PC-3 (cell line): ENCODE data around the gene QRICH2. TPM values are rescaled to one million over a fixed set of nuclear protein-coding genes. Genes with fewer than 3 reads are reported as not detected.

Source experiments
- ATAC-seq: fragments of 200-7000 bp; cut with Tn5 transposase; 2 replicates; pipeline ENCODE4 v1.9.1; 2020; ENCODE audit warnings: mild to moderate bottlenecking, moderate library complexity
- BruUV-seq: library from RNA; stranded (reverse); fragments of 400-500 nt; replicated peaks from 2 replicates; lab custom pipeline; 2021; lab: Mats Ljungman, UMichigan
- CTCF ChIA-PET: fragments of 300-600 bp; sonication (Branson Sonifier 250); formaldehyde crosslinking; loops from one replicate; lab custom pipeline; 2022; ENCODE audit warnings: antibody characterized with exemption; lab: Charles Lee
- POLR2A ChIA-PET: fragments of 300-600 bp; sonication (Branson Sonifier 250); formaldehyde crosslinking; loops from one replicate; lab custom pipeline; 2022; ENCODE audit warnings: antibody characterized with exemption; ENCODE audit not compliant: unreplicated experiment; lab: Charles Lee
- DNase-seq: peaks from one replicate; pipeline ENCODE4 v3.0.0-alpha.2; 2015
- H2AFZ ChIP-seq: fragments of 300-600 bp; sonication (generic); 2 replicates; pipeline ENCODE4 v1.6.0; 2016; ENCODE audit warnings: antibody characterized with exemption, low read length
- H3F3A ChIP-seq: fragments of 300-600 bp; sonication (generic); one replicate; pipeline ENCODE4 v1.6.0; 2017; ENCODE audit warnings: antibody characterized with exemption, low read length, control low read depth, mild to moderate bottlenecking; ENCODE audit not compliant: unreplicated experiment
- H3K27ac ChIP-seq: fragments of 300-600 bp; sonication (generic); 2 replicates; pipeline ENCODE4 v1.5.1; 2016; ENCODE audit warnings: mild to moderate bottlenecking, low read length
- H3K27me3 ChIP-seq: fragments of 300-600 bp; sonication (generic); 2 replicates; pipeline ENCODE4 v1.6.1; 2016; ENCODE audit warnings: low read length, mixed read lengths
- H3K36me3 ChIP-seq: fragments of 300-600 bp; sonication (generic); 2 replicates; pipeline ENCODE4 v1.6.1; 2016; ENCODE audit warnings: low read depth, mixed run types, low read length, mixed read lengths
- H3K4me1 ChIP-seq: fragments of 300-600 bp; sonication (generic); 2 replicates; pipeline ENCODE4 v1.5.1; 2016; ENCODE audit warnings: low read length; ENCODE audit not compliant: insufficient read depth
- H3K4me2 ChIP-seq: fragments of 300-600 bp; sonication (generic); 2 replicates; pipeline ENCODE4 v1.6.0; 2016; ENCODE audit warnings: low read length
- H3K4me3 ChIP-seq: fragments of 300-600 bp; sonication (generic); 2 replicates; pipeline ENCODE4 v1.5.1; 2016; ENCODE audit warnings: mild to moderate bottlenecking, low read length, mixed read lengths
- H3K79me2 ChIP-seq: fragments of 300-600 bp; sonication (generic); 2 replicates; pipeline ENCODE4 v1.6.1; 2017; ENCODE audit warnings: low read length, mixed read lengths
- H3K9ac ChIP-seq: fragments of 300-600 bp; sonication (generic); 2 replicates; pipeline ENCODE4 v1.6.0; 2016; ENCODE audit warnings: mild to moderate bottlenecking, low read length
- H3K9me2 ChIP-seq: fragments of 300-600 bp; sonication (generic); replicated peaks from 2 replicates; pipeline ENCODE4 v1.6.1; 2016; ENCODE audit warnings: mixed run types, low read length, mixed read lengths
- H3K9me3 ChIP-seq: fragments of 300-600 bp; sonication (generic); 2 replicates; pipeline ENCODE4 v1.6.1; 2016; ENCODE audit warnings: low read length, mixed read lengths
- H4K20me1 ChIP-seq: fragments of 300-600 bp; sonication (generic); 2 replicates; pipeline ENCODE4 v1.6.1; 2016; ENCODE audit warnings: low read length, mixed read lengths
- EZH2 ChIP-seq: fragments of 300-600 bp; sonication (generic); IDR thresholded peaks from one replicate; pipeline ENCODE4 v1.6.1; 2017; ENCODE audit warnings: antibody characterized with exemption, mild to moderate bottlenecking, low read length; ENCODE audit not compliant: unreplicated experiment
- EZH2phosphoT487 ChIP-seq: fragments of 300-600 bp; sonication (generic); IDR thresholded peaks from 2 replicates; pipeline ENCODE4 v1.6.1; 2018; ENCODE audit warnings: mild to moderate bottlenecking, antibody characterized with exemption, low read length, borderline replicate concordance
- intact Hi-C: fragments of 100-400 bp; cut with micrococcal nuclease; formaldehyde crosslinking; loops from 2 replicates; pipeline ENCODE4 v1.9.0; 2023
- total RNA-seq: library from RNA; depleted of rRNA; stranded (reverse); fragments of >200 nt; gene quantifications from 2 replicates; pipeline ENCODE4 v1.2.3, GENCODE V29; 2014
- TF ChIP-seq, protein P1 (sequence below): fragments of 300-600 bp; sonication (generic); conservative IDR thresholded peaks from 2 replicates; pipeline ENCODE4 v1.5.1; 2017; ENCODE audit warnings: antibody characterized with exemption, low read depth, mild to moderate bottlenecking, low read length

The QRICH2 gene
- total RNA-seq, 1 experiment from 2014 or later: 2.2 TPM

- BruUV-seq: TSS peak; percentile 12
- Histone ChIP-seq H3K9me3 (no peaks in the 10 kb centered on the region), H3K36me3 (peaks cover 33% of the 10 kb centered on the region), H3K9ac (no peak overlapping the region), H3F3A (no peaks in the 10 kb centered on the region), H3K27me3 (no peaks in the 10 kb centered on the region), H3K9me2 (no peaks in the 10 kb centered on the region), H3K79me2 (peaks cover 12% of the 10 kb centered on the region; the same call in 1 of the 2 replicates), H3K4me2 (no peak overlapping the region), H2AFZ (no peak overlapping the region), H4K20me1 (no peaks in the 10 kb centered on the region), H3K27ac (no peak overlapping the region), H3K4me1 (no peaks in the 10 kb centered on the region), H3K4me3 (no peak overlapping the region)
- no peak for DNase-seq
- TF ChIP-seq, protein P1, sequence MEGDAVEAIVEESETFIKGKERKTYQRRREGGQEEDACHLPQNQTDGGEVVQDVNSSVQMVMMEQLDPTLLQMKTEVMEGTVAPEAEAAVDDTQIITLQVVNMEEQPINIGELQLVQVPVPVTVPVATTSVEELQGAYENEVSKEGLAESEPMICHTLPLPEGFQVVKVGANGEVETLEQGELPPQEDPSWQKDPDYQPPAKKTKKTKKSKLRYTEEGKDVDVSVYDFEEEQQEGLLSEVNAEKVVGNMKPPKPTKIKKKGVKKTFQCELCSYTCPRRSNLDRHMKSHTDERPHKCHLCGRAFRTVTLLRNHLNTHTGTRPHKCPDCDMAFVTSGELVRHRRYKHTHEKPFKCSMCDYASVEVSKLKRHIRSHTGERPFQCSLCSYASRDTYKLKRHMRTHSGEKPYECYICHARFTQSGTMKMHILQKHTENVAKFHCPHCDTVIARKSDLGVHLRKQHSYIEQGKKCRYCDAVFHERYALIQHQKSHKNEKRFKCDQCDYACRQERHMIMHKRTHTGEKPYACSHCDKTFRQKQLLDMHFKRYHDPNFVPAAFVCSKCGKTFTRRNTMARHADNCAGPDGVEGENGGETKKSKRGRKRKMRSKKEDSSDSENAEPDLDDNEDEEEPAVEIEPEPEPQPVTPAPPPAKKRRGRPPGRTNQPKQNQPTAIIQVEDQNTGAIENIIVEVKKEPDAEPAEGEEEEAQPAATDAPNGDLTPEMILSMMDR: no peak
- TF ChIP-seq EZH2phosphoT487 (no peak), EZH2 (no peak)
- no peak for ATAC-seq
- CTCF ChIA-PET: no interaction called here
- intact Hi-C loops: no loop called here
- POLR2A ChIA-PET: no interaction called here
Observed at GRCh38 chr17:76343106-76343505, 35.0 kb upstream of the QRICH2 start.

DNA sequence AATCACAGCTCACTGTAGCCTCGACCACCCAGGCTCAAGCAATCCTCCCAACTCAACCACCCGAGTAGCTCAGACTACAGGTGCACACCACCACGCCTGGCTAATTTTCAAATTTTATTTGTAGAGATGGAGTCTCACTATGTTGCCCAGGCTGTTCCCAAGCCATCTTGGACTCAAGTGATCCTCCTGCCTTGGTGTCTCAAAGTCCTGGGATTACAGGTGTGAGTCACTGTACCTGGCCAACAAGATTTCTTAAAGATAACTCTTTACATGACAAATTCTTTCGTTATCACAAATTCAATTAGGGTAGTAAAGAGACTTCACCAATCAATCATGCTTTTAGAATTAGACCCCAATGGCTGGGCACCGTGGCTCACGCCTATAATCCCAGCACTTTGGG, 33.2 kb upstream of the QRICH2 start:
- ATAC-seq: no peak
- no peak overlapping the region for H3K4me3 ChIP-seq
- H3K9me3 ChIP-seq: no peaks in the 10 kb centered on the region
- peaks cover 22% of the 10 kb centered on the region for H3K79me2 ChIP-seq
- no peak overlapping the region for H3K9ac ChIP-seq
- no peak overlapping the region for H2AFZ ChIP-seq
- BruUV-seq: no TSS peak
- POLR2A ChIA-PET: no interaction called here
- H3K4me1 ChIP-seq: no peaks in the 10 kb centered on the region
- H3K27ac ChIP-seq: no peak overlapping the region
- H3F3A ChIP-seq: no peaks in the 10 kb centered on the region
- CTCF ChIA-PET: interaction anchor here (0.7 kb wide), 1 partner anchor 58 kb away, joined by 7 read pairs; no protein-coding TSS in a partner anchor
- no peak for DNase-seq
- H4K20me1 ChIP-seq: no peaks in the 10 kb centered on the region
- TF ChIP-seq EZH2: no peak
- no peak for TF ChIP-seq EZH2phosphoT487
- TF ChIP-seq, protein P1: no peak
- H3K27me3 ChIP-seq: no peaks in the 10 kb centered on the region
- H3K36me3 ChIP-seq: peaks cover 27% of the 10 kb centered on the region
- H3K9me2 ChIP-seq: no peaks in the 10 kb centered on the region
- H3K4me2 ChIP-seq: no peak overlapping the region
- intact Hi-C loops: no loop called here

DNA sequence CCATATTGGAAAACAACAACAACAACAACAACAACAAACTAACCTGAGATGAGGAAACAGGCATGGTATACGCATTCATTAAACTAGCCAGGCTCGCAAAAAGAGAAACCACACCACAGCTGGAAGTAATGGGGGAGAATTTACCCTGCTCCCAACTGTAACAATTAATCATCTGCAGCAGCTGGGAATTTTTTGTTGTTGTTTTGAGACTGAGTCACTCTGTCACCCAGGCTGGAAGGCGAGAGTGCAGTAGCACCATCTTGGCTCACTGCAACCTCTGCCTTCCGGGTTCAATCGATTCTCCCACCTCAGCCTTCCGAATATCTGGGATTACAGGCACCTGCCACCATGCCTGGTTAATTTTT, 29.3 kb upstream of the QRICH2 start:
- Histone ChIP-seq H3K27me3 (no peaks in the 10 kb centered on the region), H3K9me2 (no peaks in the 10 kb centered on the region), H3K9ac (no peak overlapping the region), H4K20me1 (no peaks in the 10 kb centered on the region), H3K36me3 (peaks cover 10% of the 10 kb centered on the region; the same call in 1 of the 2 replicates), H2AFZ (no peak overlapping the region), H3K4me2 (no peak overlapping the region), H3K4me1 (no peaks in the 10 kb centered on the region), H3F3A (no peaks in the 10 kb centered on the region), H3K4me3 (no peak overlapping the region), H3K79me2 (peaks cover 46% of the 10 kb centered on the region), H3K27ac (no peak overlapping the region), H3K9me3 (no peaks in the 10 kb centered on the region)
- TF ChIP-seq EZH2phosphoT487 (no peak), EZH2 (no peak)
- TF ChIP-seq, protein P1: no peak
- ChIA-PET CTCF (no interaction called here), POLR2A (interaction anchor here (0.7 kb wide), 1 partner anchor 15 kb away, joined by 3 read pairs; no protein-coding TSS in a partner anchor)
- ATAC-seq: no peak
- no TSS peak for BruUV-seq
- no peak for DNase-seq
- intact Hi-C loops: no loop called here
